GM21723 (cell line): ENCODE data around the gene CLIC1.

Experiments used
- ATAC-seq: cut with Tn5 transposase; IDR thresholded peaks from one replicate; pipeline ENCODE4 v1.9.1; 2021; ENCODE audit warnings: mild to moderate bottlenecking, moderate library complexity; ENCODE audit not compliant: unreplicated experiment

CLIC1 gene

DNA sequence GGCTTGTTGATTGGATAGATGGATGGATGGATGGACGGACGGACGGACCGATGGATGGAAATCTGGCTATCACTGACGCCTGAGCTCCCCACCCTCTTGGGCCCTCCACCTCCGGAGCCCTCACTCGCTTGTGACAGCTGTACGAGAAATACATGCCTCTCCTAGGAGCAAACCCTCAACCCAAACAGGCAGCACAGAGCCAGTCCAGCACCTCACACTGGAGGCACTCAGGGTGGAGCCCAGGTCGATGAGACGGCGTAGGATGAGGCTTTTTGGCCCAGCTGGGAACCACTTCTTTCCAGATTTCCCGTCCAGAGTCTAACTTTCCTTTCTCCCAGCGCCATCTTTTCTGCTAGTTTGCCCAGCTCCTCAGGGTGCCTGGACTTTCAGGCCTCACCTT lies 52.7 kb downstream of the CLIC1 start:
- ATAC-seq: no peak

- peak; percentile 26 for ATAC-seq
Measured at GRCh38 chr6:31681135-31681671, 55.1 kb downstream of the CLIC1 start.
